ENCODE data around the gene TRNAU1AP. TPM values are rescaled to one million over a fixed set of nuclear protein-coding genes. Genes with fewer than 3 reads are reported as not detected.

The TRNAU1AP gene
- total and polyA plus RNA-seq, 2 of the 13 experiments (the other 11 are each of a cell fraction or from before 2014, with no cell fraction given), result 29.0 to 42.9 TPM

DNA sequence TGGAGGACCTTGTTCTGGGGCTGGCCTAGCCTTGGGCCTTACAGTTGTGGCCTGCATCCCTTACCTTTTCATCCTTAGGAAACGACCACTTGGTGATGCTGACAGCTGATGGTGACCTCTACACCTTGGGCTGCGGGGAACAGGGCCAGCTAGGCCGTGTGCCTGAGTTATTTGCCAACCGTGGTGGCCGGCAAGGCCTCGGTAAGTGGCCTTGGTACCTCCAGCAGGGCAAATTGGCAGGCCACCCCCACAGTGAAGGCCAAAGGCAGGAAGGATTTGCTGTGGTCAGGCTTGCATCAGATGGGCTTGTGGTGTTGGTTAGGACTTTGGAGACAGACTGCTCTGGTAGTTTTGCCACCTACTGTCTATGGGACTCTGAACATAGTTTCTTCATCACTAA is 17.7 kb upstream of the TRNAU1AP start:
- DNase-seq (ENCODE audit: low spot score) (no peak), FAIRE-seq (no peak), ATAC-seq (no peak)
- no peak overlapping the region for H3K9ac ChIP-seq (ENCODE audit: insufficient read depth, low read depth, low read length)
- in situ Hi-C loops (cut with HindIII; ENCODE audit: extremely low pct_ligation_motif_present, low pct_unique_long_range_greater_than_20kb) (no loop called here), intact Hi-C loops (cut with micrococcal nuclease; ENCODE audit: unreplicated experiment) (no loop called here)
- no peak overlapping the region for H3K4me2 ChIP-seq (ENCODE audit: low read depth, low read length)
- H3K27me3 ChIP-seq (ENCODE audit: control insufficient read depth in 1 of 2, insufficient read depth in 2 of 2, low read length in 2 of 2), result no peaks in the 10 kb centered on the region
- H3K9me3 ChIP-seq (ENCODE audit: low read length), result no peaks in the 10 kb centered on the region
- H4K20me1 ChIP-seq (ENCODE audit: insufficient read depth, low read length), result no peaks in the 10 kb centered on the region
- no peaks in the 10 kb centered on the region for H3K4me1 ChIP-seq (ENCODE audit: insufficient read depth, low read length)
- POLR2A ChIA-PET, result no interaction called here
- H3K36me3 ChIP-seq (replicated peaks in 1 of 2; ENCODE audit: control insufficient read depth in 1 of 2, insufficient read depth in 2 of 2, low read length in 2 of 2), result peaks cover 36 to 64% of the 10 kb centered on the region in 2 experiments
- no peak overlapping the region for H3K27ac ChIP-seq (ENCODE audit: extremely low read length, insufficient read depth, low read length)
- H2AFZ ChIP-seq (ENCODE audit: low read length), result no peak overlapping the region
- TF ChIP-seq ATF4 (CRISPR knock-in tag; IDR thresholded peaks at IDR 0.05) (no peak), DMAP1 (CRISPR knock-in tag; IDR thresholded peaks at IDR 0.05) (no peak), ZMYM3 (CRISPR knock-in tag; IDR thresholded peaks at IDR 0.05) (no peak), ZNF34 (CRISPR knock-in tag; IDR thresholded peaks at IDR 0.05; ENCODE audit: borderline replicate concordance) (no peak), TAF1 (CRISPR knock-in tag; IDR thresholded peaks at IDR 0.05) (no peak), ZNF800 (CRISPR knock-in tag; IDR thresholded peaks at IDR 0.05) (no peak), ZZZ3 (CRISPR knock-in tag; IDR thresholded peaks at IDR 0.05; ENCODE audit: borderline replicate concordance) (no peak), FUBP1 (CRISPR knock-in tag; IDR thresholded peaks at IDR 0.05; ENCODE audit: borderline replicate concordance) (no peak), PCBP1 (IDR thresholded peaks at IDR 0.05; ENCODE audit: borderline replicate concordance, low read depth, low read length) (no peak), MXD3 (CRISPR knock-in tag; IDR thresholded peaks at IDR 0.05) (no peak), PHF5A (CRISPR knock-in tag; IDR thresholded peaks at IDR 0.05; ENCODE audit: low read depth, unreplicated experiment) (no peak), ZNF839 (CRISPR knock-in tag; IDR thresholded peaks at IDR 0.05; ENCODE audit: borderline replicate concordance) (no peak), ZNF878 (CRISPR knock-in tag; IDR thresholded peaks at IDR 0.05) (no peak)
- TF ChIP-seq, protein P1, sequence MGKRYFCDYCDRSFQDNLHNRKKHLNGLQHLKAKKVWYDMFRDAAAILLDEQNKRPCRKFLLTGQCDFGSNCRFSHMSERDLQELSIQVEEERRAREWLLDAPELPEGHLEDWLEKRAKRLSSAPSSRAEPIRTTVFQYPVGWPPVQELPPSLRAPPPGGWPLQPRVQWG (CRISPR knock-in tag; IDR thresholded peaks at IDR 0.05; ENCODE audit: borderline replicate concordance, low read depth), result no peak
- WGBS (ENCODE audit: low lambda C conversion rate), result 100% methylated on average over 2 of the region's 6 CpGs
- BruUV-seq (replicated peaks), result no TSS peak
- CTCF ChIA-PET (ENCODE audit: low intra/inter-chr PET ratio, low total read pairs), result no interaction called here
- no peaks in the 10 kb centered on the region for H3K79me2 ChIP-seq (ENCODE audit: insufficient read depth, low read length)
- no peak overlapping the region for H3K4me3 ChIP-seq (replicated peaks in 1 of 3; ENCODE audit: insufficient read depth in 1 of 3, low read depth in 2 of 3, low read length in 3 of 3)
